Stimulated activated CD8-positive, alpha-beta memory T cell treated with anti-CD3 and anti-CD28 coated beads, Interleukin-7, amount 100 ng/mL, for 4 hours (primary cell): ENCODE measurements around the gene UQCRFS1.

Source experiments
- DNase-seq, 2 donors: peaks; one replicate each; pipeline ENCODE4 v3.0.0-alpha.2; 2020; ENCODE audit warnings: low read depth in 2 of 2

The UQCRFS1 gene

DNA sequence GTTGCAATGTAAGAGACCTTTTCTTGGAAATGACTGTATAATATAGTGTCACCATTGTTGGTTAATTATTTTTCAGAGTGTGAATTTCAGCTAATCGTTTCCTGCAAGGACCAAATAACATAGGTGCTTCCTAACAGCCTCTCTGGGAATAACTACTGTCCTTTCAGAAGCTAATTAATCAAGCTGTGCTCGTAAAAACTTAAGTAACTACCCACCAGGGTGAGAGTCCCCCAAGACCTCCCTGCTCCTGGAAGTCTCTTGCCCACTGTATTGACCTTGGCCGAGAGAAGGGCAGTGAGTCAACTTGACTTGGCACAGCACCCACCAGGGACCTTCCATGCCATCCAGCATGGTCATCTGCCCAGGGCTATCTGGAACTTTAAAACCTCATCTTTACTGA, 50.3 kb downstream of the UQCRFS1 start:
- no peak for DNase-seq

DNA sequence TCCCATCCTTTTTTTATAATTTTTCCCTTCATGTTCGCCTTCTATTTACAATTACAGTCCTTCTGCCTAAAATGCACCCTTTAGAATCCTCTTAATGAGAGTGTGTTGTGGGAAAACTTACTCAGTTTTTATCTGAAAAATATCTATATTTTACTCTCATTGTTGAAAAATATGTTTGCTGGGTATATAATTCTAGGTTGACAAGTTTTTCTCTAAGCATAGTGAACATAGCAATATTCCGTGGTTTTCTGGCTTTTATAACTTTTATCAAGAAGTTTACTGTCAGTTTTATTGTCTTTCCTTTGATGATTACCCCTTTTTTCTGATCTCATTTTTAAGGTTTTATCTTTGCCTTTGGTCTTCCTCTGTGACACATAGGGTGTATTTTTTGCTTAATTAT, 57.3 kb downstream of the UQCRFS1 start:
- DNase-seq = no peak
